GM19395 (cell line): ENCODE results near the gene USP17L11.
"Not testable (repeated sequence)": the region's sequence is repeated elsewhere in the genome, so short reads cannot be mapped to it uniquely, and the experiment has no call there.

Source experiments
- ATAC-seq: cut with Tn5 transposase; IDR thresholded peaks from one replicate; pipeline ENCODE4 v1.9.1; 2021; ENCODE audit warnings: mild to moderate bottlenecking, moderate library complexity; ENCODE audit not compliant: unreplicated experiment

Gene USP17L11, protein sequence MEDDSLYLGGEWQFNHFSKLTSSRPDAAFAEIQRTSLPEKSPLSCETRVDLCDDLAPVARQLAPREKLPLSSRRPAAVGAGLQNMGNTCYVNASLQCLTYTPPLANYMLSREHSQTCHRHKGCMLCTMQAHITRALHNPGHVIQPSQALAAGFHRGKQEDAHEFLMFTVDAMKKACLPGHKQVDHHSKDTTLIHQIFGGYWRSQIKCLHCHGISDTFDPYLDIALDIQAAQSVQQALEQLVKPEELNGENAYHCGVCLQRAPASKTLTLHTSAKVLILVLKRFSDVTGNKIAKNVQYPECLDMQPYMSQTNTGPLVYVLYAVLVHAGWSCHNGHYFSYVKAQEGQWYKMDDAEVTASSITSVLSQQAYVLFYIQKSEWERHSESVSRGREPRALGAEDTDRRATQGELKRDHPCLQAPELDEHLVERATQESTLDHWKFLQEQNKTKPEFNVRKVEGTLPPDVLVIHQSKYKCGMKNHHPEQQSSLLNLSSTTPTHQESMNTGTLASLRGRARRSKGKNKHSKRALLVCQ

DNA sequence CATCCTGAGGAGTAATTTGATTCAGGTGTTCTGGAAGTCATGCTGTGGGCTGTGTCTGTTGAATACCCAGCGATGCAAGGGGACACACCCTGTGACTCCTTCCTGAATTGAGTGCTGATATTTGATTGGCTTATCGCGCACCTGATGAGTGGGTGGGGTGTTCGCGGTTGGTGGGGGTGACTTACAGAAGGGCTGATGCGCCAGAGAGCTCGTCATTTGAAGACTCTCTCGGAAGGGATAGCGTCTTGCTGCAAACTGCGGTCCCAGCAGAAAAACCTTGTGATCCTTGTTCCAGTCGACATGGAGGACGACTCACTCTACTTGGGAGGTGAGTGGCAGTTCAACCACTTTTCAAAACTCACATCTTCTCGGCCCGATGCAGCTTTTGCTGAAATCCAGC is at the start of gene USP17L11:
TSS of gene USP17L11 (plus strand) at position 301 of the 400 bp plus-strand sequence. CDS start at position 301, 0 bp downstream.
- not testable (repeated sequence) for ATAC-seq

DNA sequence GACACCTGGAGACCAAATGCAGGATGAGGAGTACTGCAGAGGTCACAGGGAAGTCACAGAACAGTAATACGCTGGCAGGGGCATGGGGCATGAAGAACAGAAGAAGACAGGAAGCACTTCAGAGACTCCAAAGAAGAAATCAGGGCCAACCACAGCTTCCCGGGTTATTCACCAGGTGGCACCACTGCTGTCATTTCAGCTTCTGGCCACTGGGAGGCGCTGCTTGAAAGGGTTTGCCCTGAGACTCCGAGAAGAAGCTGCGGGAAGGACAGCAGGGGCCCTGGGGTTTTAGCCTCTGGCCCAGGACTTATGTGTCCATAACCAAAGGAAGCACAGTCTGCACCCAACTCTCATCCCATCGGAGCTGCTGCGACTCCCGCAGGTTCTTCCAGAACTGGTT is 49.2 kb upstream of the USP17L11 start:
- ATAC-seq: not testable (repeated sequence)

- ATAC-seq: not testable (repeated sequence)
These were observed 45.3 kb upstream of the USP17L11 start, which contains the start of gene FAM90A26 for GRCh38 chr4:9169791-9170459. Gene FAM90A26 (plus strand): TSS chr4:9170409. CDS start chr4:9173173, 2,764 bp downstream.

- not testable (repeated sequence) for ATAC-seq
These were observed 4.8 kb upstream of the USP17L11 start, which contains the start of gene USP17L10 for GRCh38 chr4:9210357-9210756. Gene USP17L10 (plus strand): TSS chr4:9210657. CDS start chr4:9210657, 0 bp downstream.

DNA sequence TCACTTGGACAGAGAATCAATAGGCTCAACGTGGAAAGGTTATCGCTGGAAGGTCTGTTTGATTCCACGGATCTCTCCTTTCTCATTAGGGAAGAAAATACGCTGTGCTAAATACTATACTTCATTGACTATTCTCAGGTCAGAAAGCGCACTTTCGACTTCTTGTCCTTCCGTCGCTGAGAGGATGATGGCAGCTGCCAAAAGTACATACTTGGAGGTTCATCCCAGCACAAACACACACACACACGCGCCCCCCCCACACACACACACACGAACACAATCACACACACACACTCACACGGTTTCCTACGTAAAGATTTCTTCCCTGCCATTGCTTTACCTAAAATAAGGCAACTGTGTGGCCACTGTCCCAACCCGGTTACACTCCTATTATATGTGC is 504 bp upstream of the USP17L11 start:
- not testable (repeated sequence) for ATAC-seq

DNA sequence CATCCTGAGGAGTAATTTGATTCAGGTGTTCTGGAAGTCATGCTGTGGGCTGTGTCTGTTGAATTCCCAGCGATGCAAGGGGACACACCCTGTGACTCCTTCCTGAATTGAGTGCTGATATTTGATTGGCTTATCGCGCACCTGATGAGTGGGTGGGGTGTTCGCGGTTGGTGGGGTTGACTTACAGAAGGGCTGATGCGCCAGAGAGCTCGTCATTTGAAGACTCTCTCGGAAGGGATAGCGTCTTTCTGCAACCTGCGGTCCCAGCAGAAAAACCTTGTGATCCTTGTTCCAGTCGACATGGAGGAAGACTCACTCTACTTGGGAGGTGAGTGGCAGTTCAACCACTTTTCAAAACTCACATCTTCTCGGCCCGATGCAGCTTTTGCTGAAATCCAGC is 4.6 kb downstream of the USP17L11 start, which contains the start of gene USP17L12:
TSS of gene USP17L12 (plus strand) at position 301 of the 400 bp plus-strand sequence. CDS start at position 301, 0 bp downstream.
- ATAC-seq: not testable (repeated sequence)

- not testable (repeated sequence) for ATAC-seq
These were observed 9.4 kb downstream of the USP17L11 start, which contains the start of gene USP17L13 for GRCh38 chr4:9224596-9224995. Gene USP17L13 (plus strand): TSS chr4:9224896. CDS start chr4:9224896, 0 bp downstream.

DNA sequence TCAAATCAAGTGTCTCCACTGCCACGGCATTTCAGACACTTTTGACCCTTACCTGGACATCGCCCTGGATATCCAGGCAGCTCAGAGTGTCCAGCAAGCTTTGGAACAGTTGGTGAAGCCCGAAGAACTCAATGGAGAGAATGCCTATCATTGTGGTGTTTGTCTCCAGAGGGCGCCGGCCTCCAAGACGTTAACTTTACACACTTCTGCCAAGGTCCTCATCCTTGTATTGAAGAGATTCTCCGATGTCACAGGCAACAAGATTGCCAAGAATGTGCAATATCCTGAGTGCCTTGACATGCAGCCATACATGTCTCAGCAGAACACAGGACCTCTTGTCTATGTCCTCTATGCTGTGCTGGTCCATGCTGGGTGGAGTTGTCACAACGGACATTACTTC is 15.0 kb downstream of the USP17L11 start:
- ATAC-seq: not testable (repeated sequence)

- not testable (repeated sequence) for ATAC-seq
These were observed 18.9 kb downstream of the USP17L11 start, which contains the start of gene USP17L15 for GRCh38 chr4:9234085-9234484. Gene USP17L15 (plus strand): TSS chr4:9234385. CDS start chr4:9234385, 0 bp downstream.

DNA sequence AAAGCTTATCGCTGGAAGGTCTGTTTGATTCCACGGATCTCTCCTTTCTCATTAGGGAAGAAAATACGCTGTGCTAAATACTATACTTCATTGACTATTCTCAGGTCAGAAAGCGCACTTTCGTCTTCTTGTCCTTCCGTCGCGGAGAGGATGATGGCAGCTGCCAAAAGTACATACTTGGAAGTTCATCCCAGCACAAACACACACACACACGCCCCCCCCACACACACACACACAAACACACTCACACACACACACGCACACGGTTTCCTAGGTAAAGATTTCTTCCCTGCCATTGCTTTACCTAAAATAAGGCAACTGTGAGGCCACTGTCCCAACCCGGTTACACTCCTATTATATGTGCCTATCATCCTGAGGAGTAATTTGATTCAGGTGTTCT is 23.3 kb downstream of the USP17L11 start:
- not testable (repeated sequence) for ATAC-seq

- ATAC-seq: not testable (repeated sequence)
These were observed 28.4 kb downstream of the USP17L11 start, which contains the start of gene USP17L17 for GRCh38 chr4:9243579-9243978. Gene USP17L17 (plus strand): TSS chr4:9243879. CDS start chr4:9243879, 0 bp downstream.

DNA sequence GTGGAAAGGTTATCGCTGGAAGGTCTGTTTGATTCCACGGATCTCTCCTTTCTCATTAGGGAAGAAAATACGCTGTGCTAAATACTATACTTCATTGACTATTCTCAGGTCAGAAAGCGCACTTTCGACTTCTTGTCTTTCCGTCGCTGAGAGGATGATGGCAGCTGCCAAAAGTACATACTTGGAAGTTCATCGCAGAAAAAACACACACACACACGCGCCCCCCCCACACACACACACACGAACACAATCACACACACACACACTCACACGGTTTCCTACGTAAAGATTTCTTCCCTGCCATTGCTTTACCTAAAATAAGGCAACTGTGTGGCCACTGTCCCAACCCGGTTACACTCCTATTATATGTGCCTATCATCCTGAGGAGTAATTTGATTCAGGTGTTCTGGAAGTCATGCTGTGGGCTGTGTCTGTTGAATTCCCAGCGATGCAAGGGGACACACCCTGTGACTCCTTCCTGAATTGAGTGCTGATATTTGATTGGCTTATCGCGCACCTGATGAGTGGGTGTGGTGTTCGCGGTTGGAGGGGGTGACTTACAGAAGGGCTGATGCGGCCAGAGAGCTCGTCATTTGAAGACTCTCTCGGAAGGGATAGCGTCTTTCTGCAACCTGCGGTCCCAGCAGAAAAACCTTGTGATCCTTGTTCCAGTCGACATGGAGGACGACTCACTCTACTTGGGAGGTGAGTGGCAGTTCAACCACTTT is 32.9 kb downstream of the USP17L11 start, which contains the start of gene USP17L18:
TSS of gene USP17L18 (plus strand) at position 678 of the 728 bp plus-strand sequence. CDS start at position 678, 0 bp downstream.
- not testable (repeated sequence) for ATAC-seq

DNA sequence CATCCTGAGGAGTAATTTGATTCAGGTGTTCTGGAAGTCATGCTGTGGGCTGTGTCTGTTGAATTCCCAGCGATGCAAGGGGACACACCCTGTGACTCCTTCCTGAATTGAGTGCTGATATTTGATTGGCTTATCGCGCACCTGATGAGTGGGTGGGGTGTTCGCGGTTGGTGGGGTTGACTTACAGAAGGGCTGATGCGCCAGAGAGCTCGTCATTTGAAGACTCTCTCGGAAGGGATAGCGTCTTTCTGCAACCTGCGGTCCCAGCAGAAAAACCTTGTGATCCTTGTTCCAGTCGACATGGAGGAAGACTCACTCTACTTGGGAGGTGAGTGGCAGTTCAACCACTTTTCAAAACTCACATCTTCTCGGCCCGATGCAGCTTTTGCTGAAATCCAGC is 37.9 kb downstream of the USP17L11 start, which contains the start of gene USP17L19:
TSS of gene USP17L19 (plus strand) at position 301 of the 400 bp plus-strand sequence. CDS start at position 301, 0 bp downstream.
- not testable (repeated sequence) for ATAC-seq

GRCh38 chr4:9257824-9258223 is 42.6 kb downstream of the USP17L11 start, which contains the start of gene USP17L20:
Gene USP17L20 (plus strand): TSS chr4:9258124. CDS start chr4:9258124, 0 bp downstream.
- not testable (repeated sequence) for ATAC-seq

GRCh38 chr4:9262572-9262971 is 47.4 kb downstream of the USP17L11 start, which contains the start of gene USP17L21:
Gene USP17L21 (plus strand): TSS chr4:9262872. CDS start chr4:9262872, 0 bp downstream.
- ATAC-seq: not testable (repeated sequence)
